NCI-H510A (cell line): ENCODE results near the gene PCDHA1.

Experiments used
- DNase-seq: peaks from one replicate; lab custom pipeline; 2025; lab: John Stamatoyannopoulos, UW

Gene PCDHA1

DNA sequence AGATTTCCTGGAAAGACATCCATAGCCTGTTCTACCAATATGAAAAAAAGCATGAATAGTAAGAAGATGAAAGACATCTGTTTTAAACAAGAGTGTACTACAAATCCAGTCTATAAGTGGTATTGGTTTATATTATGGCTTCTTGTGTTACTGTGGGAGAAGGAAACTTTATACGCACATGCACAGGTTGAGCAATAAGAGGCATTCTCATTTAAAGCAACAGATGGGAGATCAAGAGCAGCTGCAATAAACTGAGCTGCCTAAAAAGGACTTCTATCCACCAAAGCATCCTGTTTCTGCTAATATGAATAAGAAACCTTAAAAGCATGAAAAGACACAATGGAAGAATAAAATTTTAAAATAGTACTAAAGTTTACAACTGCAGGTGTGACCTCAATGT is 256.6 kb downstream of the PCDHA1 start:
- DNase-seq: no peak

DNA sequence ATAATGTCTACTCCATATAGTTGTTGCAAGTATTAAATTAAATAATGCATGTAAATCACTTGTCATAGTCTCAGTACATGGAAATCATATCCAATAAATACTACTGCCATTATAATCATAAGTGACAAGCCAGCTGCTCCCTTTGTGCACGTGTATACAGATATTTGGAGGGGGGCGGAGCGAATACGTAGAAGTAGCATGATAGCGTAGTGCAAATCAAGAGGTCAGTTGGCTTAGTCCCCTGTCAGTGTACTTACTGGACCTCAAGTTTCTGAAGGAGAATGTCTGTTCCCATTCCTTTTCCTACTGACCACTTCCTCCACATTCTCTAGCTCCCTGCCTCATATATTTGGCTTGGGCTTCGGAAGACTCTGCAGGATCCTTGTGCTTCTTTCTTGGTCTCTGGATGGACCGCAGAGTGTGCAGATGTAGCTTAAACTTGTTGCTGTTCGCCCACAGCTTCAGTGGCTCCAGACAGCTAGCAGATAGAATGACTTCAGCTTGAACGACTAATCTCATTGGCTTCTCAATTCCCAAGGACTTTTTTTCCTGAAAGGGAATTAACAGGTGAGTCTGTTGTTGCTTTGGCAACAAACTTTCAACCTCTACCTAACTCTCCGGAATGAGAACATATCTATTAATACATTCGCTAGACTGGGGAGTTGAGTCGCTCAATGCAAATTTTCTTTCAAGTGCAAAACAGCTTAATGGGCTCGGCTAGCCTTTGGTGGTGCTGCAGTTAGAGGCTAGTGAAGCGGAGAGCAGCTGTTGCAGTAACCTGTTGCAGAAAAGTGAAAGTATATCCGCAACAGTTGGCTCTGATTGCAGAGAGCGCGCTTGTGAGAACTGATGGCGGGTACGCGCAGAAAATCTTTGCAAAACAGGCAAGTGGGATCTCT is 264.9 kb downstream of the PCDHA1 start, which contains the start of gene PCDHB1:
Gene PCDHB1, plus strand, starts transcription at position 753 of the 899 bp plus-strand sequence. Its CDS starts 97 bp downstream, at position 850.
- DNase-seq: no peak

DNA sequence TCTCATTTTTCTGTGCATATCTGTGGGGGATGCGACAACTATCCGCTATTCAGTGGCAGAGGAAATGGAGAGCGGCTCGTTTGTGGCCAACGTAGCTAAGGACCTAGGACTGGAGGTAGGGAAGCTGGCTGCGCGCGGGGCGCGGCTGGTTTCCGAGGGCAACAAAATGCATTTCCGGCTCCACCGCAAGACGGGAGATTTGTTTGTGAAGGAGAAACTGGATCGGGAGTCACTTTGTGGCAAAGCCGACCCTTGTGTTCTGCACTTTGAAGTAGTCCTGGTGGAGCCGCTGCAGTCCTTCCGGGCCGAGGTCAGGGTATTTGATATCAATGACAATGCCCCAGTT is 265.6 kb downstream of the PCDHA1 start:
- DNase-seq: no peak
